ENCODE data around the gene FOXO6.
"Not testable (repeated sequence)": the region's sequence is repeated elsewhere in the genome, so short reads cannot be mapped to it uniquely, and the experiment has no call there.

Gene FOXO6

DNA sequence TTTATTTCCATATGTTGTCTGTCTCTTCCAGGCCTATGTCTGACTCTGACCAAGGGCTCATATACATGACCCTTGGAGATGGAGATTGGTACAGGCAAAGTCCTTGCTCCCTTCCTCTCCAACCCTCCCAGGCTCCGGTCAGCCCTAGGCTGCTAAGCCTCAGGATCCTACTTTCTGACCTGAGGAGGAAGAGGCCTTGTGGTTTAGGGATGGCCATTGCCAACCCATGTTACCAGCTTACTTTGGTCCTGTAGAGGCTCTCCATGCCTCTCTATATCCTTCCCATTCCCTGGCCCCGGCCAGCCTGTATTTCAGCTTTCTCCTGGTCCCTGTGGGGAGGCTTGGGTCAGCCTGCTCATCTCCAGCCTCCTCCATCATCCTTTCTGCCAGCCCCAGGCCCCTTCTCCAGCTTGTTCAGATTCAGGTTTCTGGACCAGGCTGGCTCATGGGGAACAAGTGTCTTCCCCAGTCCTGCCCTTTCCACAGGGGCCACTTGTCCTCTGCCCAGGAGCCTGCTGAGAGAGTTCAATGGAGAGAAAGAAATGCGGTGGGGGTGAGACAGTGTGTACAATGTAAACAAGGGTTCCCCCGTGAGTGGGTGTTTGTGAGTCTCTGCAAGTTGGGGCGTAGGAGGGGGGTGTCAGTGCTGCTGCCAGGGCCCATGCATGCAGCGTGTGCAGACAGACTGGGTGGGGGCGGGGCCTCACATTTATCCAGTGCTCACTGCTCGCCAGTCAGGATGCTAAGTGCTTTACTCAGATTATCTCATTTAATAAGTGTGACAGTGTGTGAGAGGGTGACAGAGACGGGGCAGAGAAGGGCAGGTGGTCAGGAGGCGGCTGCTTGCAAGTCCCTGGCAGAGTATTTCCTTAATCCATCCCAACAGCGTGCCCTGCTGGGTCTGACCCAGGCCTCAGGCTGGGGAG, 31.3 kb upstream of the FOXO6 start:
- no peak for TF ChIP-seq CTCF (IDR thresholded peaks at IDR 0.05; ENCODE audit: low read depth, low read length)
- no peak for DNase-seq (ENCODE audit: extremely low read depth, low read depth)

GRCh38 chr1:41330588-41331545, 30.4 kb upstream of the FOXO6 start:
- DNase-seq (ENCODE audit: extremely low read depth, low read depth): no peak
- TF ChIP-seq CTCF (IDR thresholded peaks at IDR 0.05; ENCODE audit: low read depth, low read length): no peak

- DNase-seq (ENCODE audit: extremely low read depth, low read depth): no peak
- TF ChIP-seq CTCF (IDR thresholded peaks at IDR 0.05; ENCODE audit: low read depth, low read length): no peak
These were observed 29.7 kb upstream of the FOXO6 start for GRCh38 chr1:41331546-41331917.

- DNase-seq (ENCODE audit: extremely low read depth, low read depth): not testable (repeated sequence)
These were observed 29.1 kb upstream of the FOXO6 start for GRCh38 chr1:41332161-41332560.

DNA sequence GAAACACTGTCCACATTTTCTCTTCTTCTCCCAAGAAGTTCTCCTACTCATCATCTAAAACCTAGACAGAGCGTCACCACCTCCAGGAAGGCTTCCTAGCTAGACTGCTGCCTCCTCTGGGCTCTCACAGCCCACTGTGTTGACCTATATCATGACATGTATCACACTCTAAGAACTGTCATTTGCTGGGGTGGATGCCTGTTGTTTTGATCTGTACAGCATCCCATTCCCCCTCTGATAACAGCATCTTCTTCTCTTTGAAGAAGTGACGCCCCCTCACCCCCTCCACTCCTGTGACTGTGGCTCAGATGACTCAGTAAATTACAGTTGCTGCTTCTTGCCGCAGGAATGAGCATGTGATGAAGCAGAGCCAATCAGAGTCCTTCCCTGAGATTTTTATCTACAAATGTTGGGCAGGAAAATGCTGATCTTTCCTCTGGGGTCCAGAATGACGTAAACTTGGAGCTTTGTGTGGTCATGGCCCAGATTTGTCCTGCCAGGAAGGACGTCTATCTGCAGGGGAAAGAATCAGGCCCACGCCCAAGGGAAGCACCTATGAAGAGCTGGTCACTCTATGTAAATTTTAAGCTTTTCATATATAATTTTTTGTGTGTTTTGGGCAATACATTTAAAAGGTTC, 28.0 kb upstream of the FOXO6 start:
- DNase-seq (ENCODE audit: extremely low read depth, low read depth): no peak
- no peak for TF ChIP-seq CTCF (IDR thresholded peaks at IDR 0.05; ENCODE audit: low read depth, low read length)

GRCh38 chr1:41338820-41339219, 22.4 kb upstream of the FOXO6 start:
- DNase-seq (ENCODE audit: extremely low read depth, low read depth): no peak
- no peak for TF ChIP-seq CTCF (IDR thresholded peaks at IDR 0.05; ENCODE audit: low read depth, low read length)

- TF ChIP-seq CTCF (IDR thresholded peaks at IDR 0.05; ENCODE audit: low read depth, low read length): no peak
- no peak for DNase-seq (ENCODE audit: extremely low read depth, low read depth)
These were observed 20.4 kb upstream of the FOXO6 start for GRCh38 chr1:41340655-41341364.
